NCI-H748 treated with DMSO at 0.1 percent for 48 hours (cell line): ENCODE measurements around the gene PPM1G.
"Not testable (repeated sequence)": the region's sequence is repeated elsewhere in the genome, so short reads cannot be mapped to it uniquely, and the experiment has no call there.

ENCODE experiments used
- DNase-seq: peaks from one replicate; lab custom pipeline; 2025; lab: John Stamatoyannopoulos, UW

Gene PPM1G

DNA sequence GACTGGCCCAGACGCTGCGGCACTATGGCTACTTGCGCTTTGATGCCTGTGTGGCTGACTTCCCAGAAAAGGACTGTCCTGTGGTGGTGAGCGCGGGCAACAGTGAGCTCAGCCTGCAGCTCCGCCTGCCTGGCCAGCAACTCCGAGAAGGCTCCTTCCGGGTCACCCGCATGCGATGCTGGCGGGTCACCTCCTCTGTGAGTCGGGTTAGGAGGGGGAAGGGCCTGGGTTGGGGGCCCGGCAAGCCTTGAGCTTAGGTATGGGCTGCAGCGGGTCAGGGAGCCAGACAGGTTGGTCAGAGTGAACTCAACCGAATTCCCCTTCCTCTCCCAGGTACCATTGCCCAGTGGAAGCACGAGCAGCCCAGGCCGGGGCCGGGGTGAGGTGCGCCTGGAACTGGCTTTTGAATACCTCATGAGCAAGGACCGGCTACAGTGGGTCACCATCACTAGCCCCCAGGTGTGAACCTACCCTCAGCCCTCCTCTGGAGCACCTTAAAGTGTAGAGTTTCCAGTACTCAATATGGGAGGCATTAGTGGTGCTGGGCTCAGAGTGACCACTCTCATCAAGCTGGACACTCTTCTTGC is 33.8 kb downstream of the PPM1G start:
- no peak for DNase-seq

DNA sequence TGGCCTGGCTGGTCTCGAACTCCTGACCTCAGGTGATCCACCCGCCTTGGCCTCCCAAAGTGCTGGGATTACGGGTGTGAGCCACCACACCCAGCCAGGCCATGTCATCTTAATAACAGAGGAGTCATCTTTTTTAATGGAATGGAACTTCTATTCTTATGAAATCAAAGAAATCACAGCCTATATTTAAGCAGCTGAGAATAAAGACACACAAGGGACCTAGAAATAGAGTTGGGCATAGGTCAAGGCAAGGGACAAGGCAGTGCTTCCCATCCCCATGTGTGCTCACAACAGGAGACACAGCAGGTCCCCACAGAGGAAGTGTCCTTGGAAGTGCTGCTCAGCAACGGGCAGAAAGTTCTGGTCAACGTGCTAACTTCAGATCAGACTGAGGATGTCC is 35.8 kb downstream of the PPM1G start:
- no peak for DNase-seq

DNA sequence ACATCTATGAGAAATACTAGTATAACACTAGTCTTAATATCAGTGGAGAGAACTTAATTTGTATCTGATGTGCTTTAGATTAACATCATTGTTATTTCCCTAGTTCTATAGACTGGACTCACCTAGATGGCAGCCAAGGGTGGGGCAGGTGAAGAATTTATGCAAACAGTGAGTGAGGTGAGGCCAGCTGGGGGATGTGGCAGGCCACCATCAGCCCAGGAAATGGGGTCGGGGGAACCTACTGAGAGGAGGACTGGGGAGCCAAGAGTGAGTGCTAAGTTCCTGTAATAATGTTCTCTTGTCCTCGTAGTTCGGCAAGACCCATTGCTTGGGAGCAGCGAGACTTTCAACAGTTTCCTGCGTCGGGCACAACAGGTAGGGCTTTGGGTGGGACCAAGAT is 36.5 kb downstream of the PPM1G start:
- DNase-seq = no peak

DNA sequence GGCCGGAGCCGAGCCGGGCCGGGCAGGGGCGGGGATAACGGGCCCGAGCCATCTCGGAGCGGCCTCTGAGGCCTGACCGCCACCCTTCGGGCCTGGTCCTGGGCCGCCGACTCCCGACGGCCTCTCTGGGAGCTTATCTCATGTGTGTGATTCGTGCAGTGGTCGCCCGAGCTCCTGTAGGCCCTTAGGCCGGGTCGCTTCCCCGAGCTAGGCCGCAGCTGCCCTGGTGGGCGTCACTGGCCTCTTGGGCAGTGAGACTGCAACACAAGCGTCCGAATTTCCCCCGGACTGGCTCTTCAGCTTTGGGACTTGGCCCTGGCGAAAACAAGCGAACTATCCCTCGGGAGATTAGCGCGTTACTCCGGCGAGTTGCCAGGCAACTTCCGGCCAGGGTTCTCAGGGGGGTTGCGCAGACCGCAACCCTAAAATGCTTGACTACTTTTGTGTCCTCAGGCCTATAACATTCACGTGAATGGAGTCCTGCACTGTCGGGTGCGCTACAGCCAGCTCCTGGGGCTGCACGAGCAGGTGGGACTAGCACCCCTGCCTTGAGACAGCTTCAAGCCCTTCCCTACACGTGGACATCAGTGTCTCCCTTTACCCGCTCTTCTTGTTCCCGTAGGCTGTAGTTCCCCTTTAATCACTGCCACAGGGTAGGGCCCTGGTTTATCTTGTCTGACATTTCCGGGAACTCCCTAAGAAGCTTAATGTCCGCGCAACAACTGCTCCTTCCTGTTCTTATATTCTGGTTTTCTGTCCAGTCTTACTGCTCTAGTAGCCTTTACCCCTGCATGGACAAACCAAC is 38.4 kb downstream of the PPM1G start:
- DNase-seq = no peak

DNA sequence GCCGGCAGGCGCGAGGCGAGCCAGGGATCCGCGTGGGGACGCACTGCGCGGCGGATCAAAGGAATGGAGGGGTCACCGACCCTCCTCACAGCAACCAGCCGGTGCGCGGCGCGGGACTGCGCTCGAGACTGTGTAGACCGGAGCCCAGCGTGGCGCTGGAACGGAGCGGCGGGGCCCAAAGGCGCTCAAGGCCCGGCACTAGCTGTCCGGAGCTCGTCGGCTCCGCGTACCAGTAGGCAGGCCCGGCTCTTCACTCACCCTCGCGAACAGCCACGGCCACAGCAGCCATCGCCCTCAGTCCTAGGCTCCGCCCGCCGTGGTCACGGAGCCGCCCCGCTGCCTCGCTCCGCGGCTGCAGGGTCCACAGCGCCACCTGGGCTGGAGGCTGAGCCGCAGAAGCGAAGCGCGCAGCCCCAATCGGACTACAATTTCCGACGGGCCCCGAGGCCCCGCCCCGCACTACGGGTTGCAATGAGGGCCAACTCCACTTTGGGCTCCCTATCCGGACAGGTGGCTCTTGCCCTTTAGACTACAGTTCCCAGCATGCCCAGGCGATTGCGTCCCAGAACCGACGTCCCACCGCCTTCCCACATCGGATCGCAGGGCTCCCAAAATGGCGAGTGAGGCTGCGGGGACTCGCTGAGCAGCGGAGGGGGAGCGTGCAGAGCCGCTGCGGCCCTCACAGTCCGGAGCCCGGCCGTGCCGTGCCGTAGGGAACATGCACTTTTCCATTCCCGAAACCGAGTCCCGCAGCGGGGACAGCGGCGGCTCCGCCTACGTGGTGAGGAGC is 39.2 kb downstream of the PPM1G start, which contains the start of the genes EIF2B4 and SNX17:
Gene EIF2B4 (minus strand): TSS at position 313 of the 790 bp plus-strand sequence. CDS start 24 bp downstream, at position 289.
Gene SNX17 (plus strand): TSS at position 591 of the 790 bp plus-strand sequence. CDS start 128 bp downstream, at position 719.
- peak; percentile 94 for DNase-seq

DNA sequence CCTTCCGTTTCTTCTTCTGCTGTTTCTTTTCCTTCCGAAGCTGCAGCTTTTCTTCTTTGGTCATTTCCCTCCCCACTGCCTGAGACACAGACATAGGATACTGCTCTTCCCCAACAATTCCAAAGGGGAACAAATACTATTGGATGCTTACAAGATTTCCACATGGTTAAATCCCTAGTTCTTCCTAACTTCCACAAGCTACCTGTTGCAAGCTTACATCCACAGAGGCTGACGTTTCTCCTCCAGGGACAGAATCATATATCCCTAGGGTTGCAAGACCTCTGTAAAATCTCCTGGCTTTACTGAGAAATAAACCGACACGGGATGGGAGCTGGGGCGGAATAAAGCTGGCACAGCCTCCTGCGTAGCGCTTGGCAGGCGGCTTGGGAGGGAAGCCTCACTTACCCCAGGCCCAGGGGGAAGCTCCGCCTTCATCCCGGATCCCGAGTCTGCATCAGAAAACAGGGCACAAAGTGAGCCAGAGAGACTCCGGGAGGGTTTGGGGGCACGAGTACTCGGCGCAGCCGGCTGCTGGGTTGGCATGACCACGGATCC is 39.8 kb downstream of the PPM1G start:
- peak; percentile 56 for DNase-seq

DNA sequence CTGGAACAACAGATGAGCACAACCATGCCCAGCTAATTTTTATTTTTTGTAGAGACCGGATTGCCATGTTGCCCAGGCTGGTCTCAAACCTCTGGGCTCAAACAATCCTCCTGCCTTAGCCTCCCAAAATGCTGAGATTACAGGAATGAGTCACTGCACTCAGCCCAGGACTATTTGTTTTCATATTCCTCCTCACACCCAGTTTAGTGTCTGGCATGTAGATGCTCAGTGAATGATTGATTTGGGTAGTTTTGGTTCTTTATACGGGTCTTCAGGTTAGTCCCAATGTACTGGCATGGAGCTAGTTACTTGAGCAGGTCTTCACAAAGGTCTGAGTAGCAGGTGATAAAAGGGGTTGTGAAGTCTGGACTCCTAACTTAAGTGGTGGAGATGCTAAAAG is 45.5 kb downstream of the PPM1G start:
- DNase-seq = no peak

DNA sequence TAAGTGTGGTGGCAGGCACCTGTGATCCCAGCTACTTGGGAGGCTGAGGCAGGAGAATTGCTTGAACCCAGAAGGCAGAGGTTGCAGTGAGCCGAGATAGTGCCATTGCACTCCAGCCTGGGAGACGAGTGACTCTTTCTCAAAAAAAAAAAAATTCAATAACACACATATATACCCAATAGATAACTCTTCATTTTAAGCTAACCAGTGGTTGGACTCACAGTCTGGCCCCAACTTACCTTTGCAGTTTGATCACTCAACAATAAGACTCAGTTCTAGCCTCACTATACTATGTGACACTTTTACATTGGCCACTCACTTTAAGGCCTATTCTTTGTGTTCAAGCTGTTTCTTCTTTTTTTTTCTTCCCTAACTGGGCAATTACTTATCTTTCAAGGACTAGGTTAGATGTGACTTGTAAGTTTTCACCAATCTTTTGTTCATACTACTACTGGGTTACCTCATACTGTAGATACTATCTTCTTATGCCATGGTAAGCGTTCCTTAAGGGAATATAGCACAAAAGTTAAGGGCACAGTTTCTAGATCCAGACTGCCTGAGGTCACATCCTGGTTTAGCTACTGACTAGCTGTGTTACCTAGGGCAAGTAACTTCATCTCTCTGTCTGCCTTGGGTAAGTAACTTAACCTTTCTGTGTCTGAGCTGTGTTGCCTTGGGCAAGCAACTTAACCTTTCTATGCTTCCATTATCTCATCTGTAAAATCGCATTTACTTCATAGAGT is 46.5 kb downstream of the PPM1G start:
- DNase-seq = no peak

DNA sequence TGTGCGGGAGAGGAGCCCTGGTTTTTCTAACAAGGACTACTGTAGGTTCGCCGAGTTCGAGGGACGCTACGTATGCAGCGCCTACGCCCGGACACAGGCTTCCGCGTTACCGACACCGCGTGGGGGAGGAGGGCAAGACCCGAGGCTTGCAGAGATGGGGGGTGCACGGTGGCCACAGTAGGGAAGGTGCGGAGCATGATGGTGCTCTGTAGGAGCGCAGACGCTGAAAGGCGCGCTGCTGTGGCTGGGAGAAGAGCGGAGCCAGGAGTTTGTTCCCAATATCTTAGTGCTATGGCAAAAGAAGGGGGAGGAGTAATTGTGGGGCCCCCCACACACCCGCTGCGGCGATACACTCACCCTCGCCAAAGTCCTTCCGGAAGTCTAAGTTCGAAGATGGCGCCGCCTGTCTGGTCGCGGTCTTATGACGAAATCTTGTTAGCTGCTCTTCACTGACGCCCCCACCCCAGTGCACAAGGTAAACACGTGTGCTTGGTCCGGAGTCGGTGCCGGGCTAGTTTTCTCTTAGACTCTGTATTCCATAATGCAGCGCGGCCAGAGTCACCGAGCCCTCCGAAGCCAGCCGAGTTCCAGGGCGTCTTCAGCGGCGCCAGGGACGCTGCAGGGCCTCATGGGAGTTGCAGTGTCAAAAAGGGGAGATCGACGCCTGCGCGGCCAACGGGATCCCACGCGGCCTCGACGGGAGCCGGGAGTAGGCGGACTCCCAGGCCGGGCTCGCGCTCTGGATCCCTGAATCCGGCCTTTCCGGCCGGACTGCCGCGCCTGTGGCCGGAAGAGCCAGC is 52.8 kb downstream of the PPM1G start, which contains the start of gene GTF3C2:
Gene GTF3C2 (minus strand): TSS at position 383 of the 800 bp plus-strand sequence. CDS start 13,210 bp downstream, outside the sequence.
- DNase-seq = peak; percentile 92

DNA sequence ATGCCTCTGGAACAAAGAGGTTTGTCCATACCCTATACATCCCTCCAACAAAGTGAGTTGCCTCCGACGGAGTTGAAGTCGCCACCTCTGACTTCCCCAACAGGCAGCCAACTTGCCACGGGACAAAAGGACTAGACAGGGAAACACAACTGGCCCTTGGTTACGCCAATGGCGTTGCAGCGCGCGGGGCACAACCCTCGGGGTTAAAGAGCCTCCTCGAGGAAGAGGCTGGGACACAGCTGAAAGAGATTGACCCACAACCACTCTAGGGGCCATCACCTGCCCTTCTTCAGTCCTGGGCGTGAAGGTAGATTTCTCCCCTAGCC is 53.4 kb downstream of the PPM1G start:
- no peak for DNase-seq

DNA sequence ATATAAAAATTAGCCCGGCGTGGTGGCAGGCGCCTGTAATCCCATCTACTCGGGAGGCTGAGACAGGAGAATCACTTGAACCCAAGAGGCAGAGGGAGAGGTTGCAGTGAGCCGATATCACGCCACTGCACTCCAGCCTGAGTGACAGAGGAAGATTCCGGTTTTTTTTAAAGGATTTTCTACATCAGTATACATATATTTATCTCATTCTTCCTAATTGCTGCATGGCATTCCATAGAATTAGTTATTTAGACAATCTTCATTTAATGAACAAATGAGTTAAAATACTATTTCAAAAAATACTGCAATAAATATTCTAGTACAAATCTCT is 54.8 kb downstream of the PPM1G start:
- DNase-seq = no peak

DNA sequence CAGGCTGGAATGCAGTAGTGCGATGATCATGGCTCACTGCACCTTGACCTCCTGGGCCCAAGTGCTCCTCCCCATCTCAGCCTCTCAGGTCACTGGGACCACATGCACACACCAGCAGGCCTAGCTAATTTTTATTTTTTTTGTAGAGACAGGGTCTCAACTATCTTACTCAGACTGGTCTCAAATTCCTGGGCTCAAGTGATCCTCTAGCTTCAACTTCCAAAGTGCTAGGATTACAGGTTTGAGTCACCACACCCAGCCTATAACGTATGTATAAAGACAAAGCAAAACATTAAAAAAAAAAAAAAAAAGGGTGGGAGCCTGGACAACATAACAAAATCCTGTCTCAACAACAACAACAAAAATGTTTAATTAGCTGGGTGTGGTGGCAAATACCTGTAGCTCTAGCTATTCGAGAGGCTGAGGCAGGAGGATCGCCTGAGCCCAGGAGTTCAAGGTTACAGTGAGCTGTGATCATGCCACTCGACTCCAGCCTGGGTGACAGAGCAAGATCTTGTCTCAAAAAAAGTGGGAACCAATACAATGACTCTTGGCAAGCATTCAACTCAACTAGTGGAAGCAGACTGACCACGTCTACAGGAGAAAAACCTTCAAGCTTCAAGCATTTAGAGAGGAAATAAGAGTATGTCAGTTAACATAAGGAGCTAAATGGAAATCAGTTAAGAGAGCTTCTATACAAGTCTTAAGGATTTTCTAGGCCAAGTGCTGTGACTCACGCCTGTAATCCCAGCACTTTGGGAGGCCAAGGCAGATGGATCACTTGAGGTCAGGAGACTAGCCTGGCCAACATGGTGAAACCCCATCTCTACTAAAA is 55.4 kb downstream of the PPM1G start:
- no peak for DNase-seq

DNA sequence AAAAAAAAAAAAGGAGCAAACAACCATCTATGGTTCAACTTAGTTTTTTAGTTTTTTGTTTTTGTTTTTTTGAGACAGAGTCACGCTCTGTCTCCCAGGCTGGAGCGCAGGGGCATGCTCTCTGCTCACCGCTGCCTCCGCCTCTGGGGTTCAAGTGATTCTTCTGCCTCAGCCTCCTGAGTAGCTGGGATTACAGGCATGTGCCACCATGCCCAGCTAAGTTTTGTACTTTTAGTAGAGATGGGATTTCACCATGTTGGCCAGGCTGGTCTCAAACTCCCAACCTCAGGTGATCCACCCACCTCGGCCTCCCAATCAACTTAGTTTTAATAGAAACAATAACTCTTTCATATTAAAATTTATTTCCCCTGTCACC is 56.0 kb downstream of the PPM1G start:
- not testable (repeated sequence) for DNase-seq

DNA sequence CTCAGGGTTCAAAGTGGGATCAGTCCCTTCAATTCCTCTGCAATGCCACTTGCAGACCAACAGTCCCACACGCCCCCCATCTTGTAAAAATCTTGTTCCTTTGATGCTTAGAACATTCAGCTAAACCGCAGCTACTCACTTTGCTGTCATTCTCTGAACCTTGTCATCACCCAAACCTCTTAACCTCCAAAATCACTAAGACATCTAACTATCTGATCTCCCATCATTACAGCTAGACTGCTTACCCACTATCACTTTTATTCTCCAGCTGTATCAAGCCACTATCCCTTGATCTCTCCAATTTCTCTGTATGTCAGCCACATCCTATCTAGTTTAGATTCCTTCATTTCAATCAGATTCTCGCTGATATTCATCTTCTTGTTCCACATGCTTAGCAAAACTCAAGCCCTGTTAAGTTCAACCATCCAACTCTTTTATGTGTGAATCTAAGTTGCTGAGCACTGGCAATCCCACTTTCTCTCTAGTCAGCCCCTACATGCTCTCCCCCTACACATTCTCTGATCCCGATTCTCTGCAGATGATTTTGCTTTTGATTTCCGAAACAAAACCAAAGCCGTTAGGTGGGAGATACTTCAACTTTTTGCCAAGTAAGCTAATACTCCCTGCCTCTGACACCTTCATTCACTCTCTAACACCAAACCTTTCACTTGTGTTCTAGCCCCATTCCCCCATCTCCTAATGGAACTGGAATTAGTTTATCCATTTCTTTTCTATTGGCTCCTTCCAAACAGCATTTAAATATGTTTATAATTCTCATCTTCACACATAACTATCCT is 57.4 kb downstream of the PPM1G start:
- DNase-seq = no peak

DNA sequence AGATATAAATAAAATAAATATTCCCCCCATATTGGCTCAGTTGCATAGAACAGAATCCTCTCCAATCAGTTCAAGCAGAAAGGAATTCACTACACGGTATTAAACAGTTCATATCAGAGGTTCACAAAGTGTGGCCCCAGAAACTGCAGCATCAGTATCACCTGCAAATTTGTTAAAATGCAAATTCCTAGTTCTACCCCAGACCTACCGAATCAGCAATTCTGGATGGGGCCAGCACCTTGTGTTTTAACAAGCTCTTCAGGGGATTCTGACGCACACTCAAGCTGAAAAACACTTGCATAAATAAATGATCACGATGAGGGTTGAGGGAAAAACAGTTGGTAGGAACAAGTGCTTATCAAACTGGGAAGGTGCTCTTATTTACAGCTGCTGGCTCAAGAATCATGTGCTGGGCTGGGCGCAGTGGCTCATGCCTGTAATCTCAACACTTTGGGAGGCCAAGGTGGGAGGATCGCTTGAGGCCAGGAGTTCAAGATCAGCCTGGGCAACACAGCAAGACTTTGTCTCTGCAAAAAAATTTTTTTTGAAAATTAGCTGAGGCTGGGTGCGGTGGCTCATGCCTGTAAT is 59.2 kb downstream of the PPM1G start:
- no peak for DNase-seq

DNA sequence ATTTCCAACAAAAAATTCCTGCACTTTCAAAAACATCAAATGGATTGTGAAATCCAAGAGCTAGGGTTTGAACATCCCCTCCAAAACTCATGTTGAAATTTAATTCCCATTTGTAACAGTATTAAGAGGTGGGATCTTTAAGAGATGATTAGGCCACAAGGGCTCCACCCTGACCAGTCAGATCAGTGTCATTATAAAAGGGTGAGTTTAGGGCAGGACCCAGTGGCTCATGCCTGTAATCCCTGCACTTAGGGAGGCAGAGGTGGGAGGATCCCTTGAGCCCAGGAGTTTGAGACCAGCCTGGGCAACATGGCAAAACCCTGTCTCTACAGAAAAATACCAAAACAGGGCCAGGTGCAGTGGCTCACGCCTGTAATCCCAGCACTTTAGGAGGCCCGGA is 61.8 kb downstream of the PPM1G start:
- DNase-seq = no peak

DNA sequence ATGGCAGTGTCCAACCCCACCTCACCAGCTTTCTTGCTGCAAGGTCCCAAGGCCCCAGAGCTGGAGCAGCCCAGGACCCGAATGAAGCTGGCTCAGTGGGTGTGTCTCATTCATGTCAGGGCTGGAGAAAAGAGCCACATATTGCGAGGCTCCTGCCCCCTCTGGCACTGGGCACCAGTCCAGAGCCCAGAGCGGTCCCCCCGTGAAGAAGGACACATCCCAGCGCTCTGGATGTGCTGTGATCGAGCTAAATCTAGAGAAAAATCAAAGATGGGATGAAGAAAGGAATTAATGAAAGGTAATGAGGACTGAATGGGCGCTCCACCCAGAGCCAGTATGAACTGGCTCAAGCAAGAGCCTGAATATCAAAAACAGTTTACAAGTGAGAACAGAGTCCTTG is 73.2 kb downstream of the PPM1G start:
- DNase-seq = no peak

DNA sequence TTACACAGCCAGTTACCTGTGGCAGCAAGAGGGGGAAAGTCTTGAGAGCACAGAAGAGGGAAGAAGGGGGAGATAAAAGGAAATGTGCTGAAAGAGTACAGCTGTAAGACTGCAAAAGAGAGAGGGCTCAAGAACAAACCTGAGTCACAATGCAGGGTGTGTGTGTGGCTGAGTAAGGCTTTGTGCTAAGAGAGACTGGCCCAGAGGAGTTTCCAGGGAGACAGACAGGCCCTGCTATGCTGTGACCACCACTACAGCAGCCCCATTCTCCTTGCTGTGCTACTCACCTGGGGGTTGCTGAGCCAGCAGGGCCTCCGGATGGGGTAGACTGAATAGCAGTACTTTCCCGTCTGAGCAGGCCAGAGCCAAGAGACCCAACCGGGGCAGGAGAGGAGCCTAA is 74.1 kb downstream of the PPM1G start:
- DNase-seq = no peak
